Hepatocyte (in vitro differentiated cells): Measurements from ENCODE around the gene SMARCA2. TPM values are rescaled to one million over a fixed set of nuclear protein-coding genes. Genes with fewer than 3 reads are reported as not detected.

Experiments used
- DNase-seq: peaks from one replicate; pipeline ENCODE4 v3.0.0-alpha.2; 2016; ENCODE audit warnings: low spot score
- H2AFZ ChIP-seq: fragments of 200-600 bp; sonication (generic); 2 replicates; pipeline ENCODE4 v1.6.0; 2016; ENCODE audit warnings: antibody characterized with exemption, mild to moderate bottlenecking
- H3K27ac ChIP-seq: fragments of 200-600 bp; sonication (generic); 2 replicates; pipeline ENCODE4 v1.5.1; 2016; ENCODE audit warnings: mild to moderate bottlenecking
- H3K27me3 ChIP-seq: fragments of 200-600 bp; sonication (generic); 2 replicates; pipeline ENCODE4 v1.6.1; 2016
- H3K36me3 ChIP-seq: fragments of 200-600 bp; sonication (generic); replicated peaks from 2 replicates; pipeline ENCODE4 v1.5.1; 2016; ENCODE audit warnings: low read depth; ENCODE audit not compliant: insufficient read depth
- H3K4me1 ChIP-seq: fragments of 200-600 bp; sonication (generic); 2 replicates; pipeline ENCODE4 v1.5.1; 2016; ENCODE audit warnings: mild to moderate bottlenecking, moderate library complexity; ENCODE audit not compliant: insufficient read depth
- H3K4me2 ChIP-seq: fragments of 200-600 bp; sonication (generic); 2 replicates; pipeline ENCODE4 v1.6.0; 2016
- H3K4me3 ChIP-seq: fragments of 200-600 bp; sonication (generic); 2 replicates; pipeline ENCODE4 v1.5.1; 2016; ENCODE audit warnings: mild to moderate bottlenecking
- H3K79me2 ChIP-seq: fragments of 200-600 bp; sonication (generic); 2 replicates; pipeline ENCODE4 v1.6.0; 2017; ENCODE audit warnings: mild to moderate bottlenecking
- H3K9me2 ChIP-seq: fragments of 200-600 bp; sonication (generic); replicated peaks from 2 replicates; pipeline ENCODE4 v1.6.0; 2017; ENCODE audit warnings: mild to moderate bottlenecking; ENCODE audit not compliant: insufficient read depth
- H3K9me3 ChIP-seq: fragments of 200-600 bp; sonication (generic); 2 replicates; pipeline ENCODE4 v1.5.1; 2016; ENCODE audit warnings: low read depth, mild to moderate bottlenecking
- H4K20me1 ChIP-seq: fragments of 200-600 bp; sonication (generic); 2 replicates; pipeline ENCODE4 v1.6.0; 2016; ENCODE audit warnings: mild to moderate bottlenecking; ENCODE audit not compliant: insufficient read depth, poor library complexity, severe bottlenecking
- EZH2 ChIP-seq: fragments of 200-600 bp; sonication (generic); IDR thresholded peaks from 2 replicates; pipeline ENCODE4 v1.6.1; 2016; ENCODE audit warnings: antibody characterized with exemption, mild to moderate bottlenecking, borderline replicate concordance
- EZH2phosphoT487 ChIP-seq: fragments of 200-600 bp; sonication (generic); IDR thresholded peaks from one replicate; pipeline ENCODE4 v1.6.1; 2018; ENCODE audit warnings: antibody characterized with exemption, mild to moderate bottlenecking, low read depth, moderate library complexity; ENCODE audit not compliant: unreplicated experiment, severe bottlenecking
- WGBS: methylation state at CpG from one replicate; pipeline ENCODE4 v1.1.6; 2016; ENCODE audit warnings: low lambda C conversion rate; ENCODE audit errors: missing lambda C conversion rate; 5-methylcytosine and 5-hydroxymethylcytosine counted together
- polyA plus RNA-seq: library from polyadenylated mRNA; unstranded; fragments of >200 nt; fragmentation: Nextera tagmentation; extraction: Ambion mirVana; gene quantifications from 2 replicates; pipeline ENCODE4 v1.2.1, GENCODE V29; 2016
- total RNA-seq: library from RNA; depleted of rRNA; stranded (reverse); fragments of >200 nt; gene quantifications from 2 replicates; pipeline ENCODE4 v1.2.3, GENCODE V29; 2014
- TF ChIP-seq, protein P1 (sequence below): fragments of 200-600 bp; sonication (generic); IDR thresholded peaks from 2 replicates; pipeline ENCODE4 v1.5.1; 2016; ENCODE audit warnings: antibody characterized with exemption, mild to moderate bottlenecking; ENCODE audit not compliant: poor library complexity

Gene SMARCA2
- total and polyA plus RNA-seq, 2 experiments from 2014 or later: 39.9 to 65.3 TPM

DNA sequence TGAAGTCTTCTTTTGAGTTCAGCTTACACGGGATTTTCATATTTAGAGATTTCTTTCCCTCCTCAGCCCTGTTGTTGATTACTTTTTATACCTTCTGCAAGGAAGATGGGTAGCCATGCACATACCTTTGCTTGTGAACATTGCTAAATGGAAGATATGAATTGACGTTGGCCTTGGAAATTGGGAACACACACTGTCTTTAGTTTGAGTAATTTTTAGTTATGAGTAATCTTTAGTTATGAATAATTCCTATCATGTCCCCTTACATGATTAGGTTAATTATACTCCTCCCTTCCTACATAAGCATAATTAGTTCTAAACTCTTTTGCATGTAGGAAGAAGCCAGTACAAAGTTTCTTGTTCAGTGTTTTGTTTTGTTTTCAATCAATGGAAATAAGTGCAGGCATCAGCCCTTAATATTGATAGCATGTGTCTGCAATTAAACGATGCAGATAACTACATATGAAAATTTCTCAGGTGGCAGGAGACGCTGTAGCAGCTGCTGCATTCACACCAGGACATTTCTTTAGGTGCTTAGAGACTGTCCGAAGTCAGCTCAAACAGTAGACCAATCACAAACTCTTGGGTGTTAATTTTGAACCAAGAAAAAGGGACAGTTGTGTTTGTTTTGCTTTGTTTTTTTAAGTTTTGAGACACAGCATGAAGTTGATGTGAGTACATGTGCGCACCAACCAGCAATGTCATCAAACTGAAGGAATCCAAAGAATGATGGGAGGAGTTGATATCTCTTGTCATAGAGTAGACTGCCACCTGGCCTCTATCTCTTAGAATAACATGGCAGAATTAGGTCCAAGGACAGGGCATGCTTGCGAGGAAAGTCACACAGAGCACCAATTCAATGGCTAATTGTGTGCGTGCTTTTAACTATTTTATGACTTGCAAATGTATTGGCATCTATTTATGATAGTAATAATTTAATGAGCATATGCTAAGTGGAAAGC lies 51.4 kb downstream of the SMARCA2 start:
- TF ChIP-seq, protein P1, sequence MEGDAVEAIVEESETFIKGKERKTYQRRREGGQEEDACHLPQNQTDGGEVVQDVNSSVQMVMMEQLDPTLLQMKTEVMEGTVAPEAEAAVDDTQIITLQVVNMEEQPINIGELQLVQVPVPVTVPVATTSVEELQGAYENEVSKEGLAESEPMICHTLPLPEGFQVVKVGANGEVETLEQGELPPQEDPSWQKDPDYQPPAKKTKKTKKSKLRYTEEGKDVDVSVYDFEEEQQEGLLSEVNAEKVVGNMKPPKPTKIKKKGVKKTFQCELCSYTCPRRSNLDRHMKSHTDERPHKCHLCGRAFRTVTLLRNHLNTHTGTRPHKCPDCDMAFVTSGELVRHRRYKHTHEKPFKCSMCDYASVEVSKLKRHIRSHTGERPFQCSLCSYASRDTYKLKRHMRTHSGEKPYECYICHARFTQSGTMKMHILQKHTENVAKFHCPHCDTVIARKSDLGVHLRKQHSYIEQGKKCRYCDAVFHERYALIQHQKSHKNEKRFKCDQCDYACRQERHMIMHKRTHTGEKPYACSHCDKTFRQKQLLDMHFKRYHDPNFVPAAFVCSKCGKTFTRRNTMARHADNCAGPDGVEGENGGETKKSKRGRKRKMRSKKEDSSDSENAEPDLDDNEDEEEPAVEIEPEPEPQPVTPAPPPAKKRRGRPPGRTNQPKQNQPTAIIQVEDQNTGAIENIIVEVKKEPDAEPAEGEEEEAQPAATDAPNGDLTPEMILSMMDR: peak; percentile 29
- TF ChIP-seq EZH2: no peak
- peak; percentile 35 for DNase-seq

DNA sequence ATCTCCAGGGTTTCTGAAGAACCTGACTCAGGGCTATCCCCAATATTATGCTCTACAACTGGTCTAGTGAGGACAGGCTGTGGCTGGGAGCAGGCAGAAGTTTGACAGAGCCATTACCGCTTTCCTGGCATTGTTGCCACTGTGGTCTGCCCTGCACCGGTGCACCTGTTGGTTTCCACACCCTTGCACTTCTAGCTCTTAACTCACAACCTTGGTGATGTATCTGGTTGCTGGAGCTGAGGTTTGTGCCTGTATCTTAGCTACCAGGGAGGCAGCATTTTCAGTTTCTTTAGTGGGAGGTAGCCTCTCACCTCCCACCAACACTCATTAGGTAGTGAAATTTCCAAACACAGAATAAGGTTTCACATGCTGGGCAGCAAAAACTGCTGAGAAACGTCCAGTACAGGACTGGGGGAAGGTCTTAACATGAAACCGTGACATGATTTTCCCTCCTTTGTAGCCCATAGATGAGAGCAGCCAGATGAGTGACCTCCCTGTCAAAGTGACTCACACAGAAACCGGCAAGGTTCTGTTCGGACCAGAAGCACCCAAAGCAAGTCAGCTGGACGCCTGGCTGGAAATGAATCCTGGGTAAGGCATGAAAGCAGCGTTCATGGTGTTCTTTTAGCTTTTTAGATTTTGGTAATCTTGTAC lies 57.7 kb downstream of the SMARCA2 start:
- no peak overlapping the region for H3K27ac ChIP-seq
- 95% methylated on average over 8 of the region's 8 CpGs for WGBS
- no peak for TF ChIP-seq EZH2
- TF ChIP-seq, protein P1: no peak
- TF ChIP-seq EZH2phosphoT487: no peak
- H3K4me1 ChIP-seq: no peaks in the 10 kb centered on the region
- DNase-seq: no peak
- no peaks in the 10 kb centered on the region for H3K27me3 ChIP-seq
- H3K4me2 ChIP-seq: no peak overlapping the region
- no peaks in the 10 kb centered on the region for H3K9me3 ChIP-seq
- H3K4me3 ChIP-seq: no peak overlapping the region
- no peak overlapping the region for H2AFZ ChIP-seq
- H3K9me2 ChIP-seq: no peaks in the 10 kb centered on the region
- H3K36me3 ChIP-seq: peaks cover 2% of the 10 kb centered on the region
- no peaks in the 10 kb centered on the region for H3K79me2 ChIP-seq
- H4K20me1 ChIP-seq: no peaks in the 10 kb centered on the region

More for the DNA sequence above, 51.4 kb downstream of the SMARCA2 start:
- H3K9me3 ChIP-seq: no peaks in the 10 kb centered on the region
- no peak overlapping the region for H2AFZ ChIP-seq
- H4K20me1 ChIP-seq: no peaks in the 10 kb centered on the region
- H3K79me2 ChIP-seq: no peaks in the 10 kb centered on the region
- H3K27me3 ChIP-seq: no peaks in the 10 kb centered on the region
- H3K9me2 ChIP-seq: no peaks in the 10 kb centered on the region
- no peak overlapping the region for H3K27ac ChIP-seq
- H3K36me3 ChIP-seq: no peaks in the 10 kb centered on the region
- H3K4me1 ChIP-seq: no peaks in the 10 kb centered on the region
- no peak overlapping the region for H3K4me2 ChIP-seq
- H3K4me3 ChIP-seq: no peak overlapping the region
- WGBS: 76% methylated on average over 8 of the region's 8 CpGs

DNA sequence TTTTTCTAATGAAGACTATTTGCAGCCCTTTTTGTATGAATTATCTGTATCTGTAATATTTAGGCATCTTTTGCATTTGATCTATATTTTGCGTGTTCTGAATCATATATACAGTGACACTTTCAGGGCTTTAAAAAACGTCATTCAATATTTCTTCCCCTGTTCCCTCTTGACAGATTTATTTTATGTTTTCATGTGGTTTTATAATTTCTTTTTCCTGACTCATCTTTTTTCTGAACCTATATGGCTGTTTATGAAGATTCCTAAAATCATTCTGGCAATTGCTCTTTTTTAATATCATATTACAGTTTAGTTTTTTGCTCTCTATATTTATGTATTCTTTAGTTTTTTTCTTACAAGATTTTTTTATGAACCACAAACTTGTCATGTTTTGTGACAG lies 67.6 kb downstream of the SMARCA2 start:
- Histone ChIP-seq H2AFZ (no peak overlapping the region), H3K27me3 (no peaks in the 10 kb centered on the region), H3K9me3 (no peaks in the 10 kb centered on the region), H3K36me3 (peaks cover 9% of the 10 kb centered on the region), H3K4me3 (no peak overlapping the region), H3K4me1 (no peaks in the 10 kb centered on the region), H3K9me2 (no peaks in the 10 kb centered on the region), H4K20me1 (no peaks in the 10 kb centered on the region), H3K79me2 (no peaks in the 10 kb centered on the region), H3K27ac (no peak overlapping the region), H3K4me2 (no peak overlapping the region)
- WGBS: 88% methylated on average over 2 of the region's 2 CpGs
- TF ChIP-seq EZH2: no peak
- no peak for TF ChIP-seq EZH2phosphoT487
- TF ChIP-seq, protein P1: no peak
- DNase-seq: no peak
